IMR-90 (cell line): ENCODE data around the gene PC. TPM values are rescaled to one million over a fixed set of nuclear protein-coding genes. Genes with fewer than 3 reads are reported as not detected.

Experiments used
- ATAC-seq: fragments of 200-7000 bp; cut with Tn5 transposase; 2 replicates; pipeline ENCODE4 v1.9.1; 2020; ENCODE audit warnings: low read depth, mild to moderate bottlenecking, moderate library complexity
- BruUV-seq: library from RNA; stranded (reverse); fragments of 400-500 nt; replicated peaks from 2 replicates; lab custom pipeline; 2021; lab: Mats Ljungman, UMichigan
- CTCF ChIA-PET: fragments of 300-600 bp; formaldehyde crosslinking; extraction: SDS; loops from one replicate; lab custom pipeline; 2021; ENCODE audit warnings: antibody characterized with exemption; lab: Yijun Ruan, JAX
- POLR2A ChIA-PET: fragments of 300-600 bp; sonication (Branson Sonifier 250); formaldehyde crosslinking; loops from one replicate; lab custom pipeline; 2022; ENCODE audit warnings: antibody characterized with exemption; ENCODE audit not compliant: unreplicated experiment; lab: Charles Lee
- DNase-seq: peaks from one replicate; pipeline ENCODE4 v3.0.0; 2013
- H2AFZ ChIP-seq: replicated peaks from 2 replicates; pipeline ENCODE3; 2013; ENCODE audit warnings: low read length, mild to moderate bottlenecking; ENCODE audit not compliant: poor library complexity
- H2AK5ac ChIP-seq: 2 replicates; pipeline ENCODE4 v1.6.1; 2013; ENCODE audit warnings: low read depth, low read length, inconsistent platforms
- H2AK9ac ChIP-seq: replicated peaks from 2 replicates; pipeline ENCODE3; 2013; ENCODE audit warnings: mild to moderate bottlenecking, low read depth, low read length, moderate library complexity; ENCODE audit not compliant: poor library complexity
- H2BK120ac ChIP-seq: 2 replicates; pipeline ENCODE4 v1.6.1; 2013; ENCODE audit warnings: low read depth, low read length, inconsistent platforms
- H2BK15ac ChIP-seq: 3 replicates; pipeline ENCODE4 v1.6.1; 2013; ENCODE audit warnings: low read depth, low read length, inconsistent platforms
- H2BK20ac ChIP-seq: 2 replicates; pipeline ENCODE4 v1.6.1; 2013; ENCODE audit warnings: low read depth, mild to moderate bottlenecking, inconsistent platforms, low read length, moderate library complexity
- H2BK5ac ChIP-seq: 2 replicates; pipeline ENCODE4 v1.6.1; 2013; ENCODE audit warnings: mild to moderate bottlenecking, low read depth, low read length, inconsistent platforms; ENCODE audit not compliant: poor library complexity, severe bottlenecking
- H3K14ac ChIP-seq: replicated peaks from 2 replicates; pipeline ENCODE4 v1.6.1; 2013; ENCODE audit warnings: low read depth, low read length, inconsistent platforms
- H3K18ac ChIP-seq: 2 replicates; pipeline ENCODE4 v1.6.1; 2013; ENCODE audit warnings: low read depth, low read length, control low read depth
- H3K23ac ChIP-seq: 2 replicates; pipeline ENCODE4 v1.6.1; 2013; ENCODE audit warnings: low read depth, low read length, inconsistent platforms
- H3K27ac ChIP-seq: 2 replicates; pipeline ENCODE4 v1.5.1; 2013; ENCODE audit warnings: mild to moderate bottlenecking, control low read depth, low read length; ENCODE audit not compliant: insufficient read depth
- H3K27me3 ChIP-seq: 2 replicates; pipeline ENCODE4 v1.6.1; 2013; ENCODE audit warnings: low read length; ENCODE audit not compliant: control insufficient read depth, insufficient read depth
- H3K36me3 ChIP-seq: 2 replicates; pipeline ENCODE4 v1.6.1; 2013; ENCODE audit warnings: low read length, mixed read lengths; ENCODE audit not compliant: control insufficient read depth, insufficient read depth
- H3K4ac ChIP-seq: 2 replicates; pipeline ENCODE4 v1.6.1; 2013; ENCODE audit warnings: low read depth, low read length, inconsistent platforms
- H3K4me1 ChIP-seq: 2 replicates; pipeline ENCODE4 v1.6.1; 2013; ENCODE audit warnings: low read length, mixed read lengths; ENCODE audit not compliant: control insufficient read depth, insufficient read depth
- H3K4me2 ChIP-seq: 2 replicates; pipeline ENCODE4 v1.6.1; 2013; ENCODE audit warnings: low read depth, mild to moderate bottlenecking, control low read depth, low read length, moderate library complexity
- H3K4me3 ChIP-seq: 2 replicates; pipeline ENCODE4 v1.5.1; 2013; ENCODE audit warnings: low read depth, mild to moderate bottlenecking, control low read depth, low read length, moderate library complexity; ENCODE audit not compliant: insufficient read depth
- H3K56ac ChIP-seq: 2 replicates; pipeline ENCODE4 v1.6.1; 2013; ENCODE audit warnings: low read length, inconsistent platforms; ENCODE audit not compliant: insufficient read depth; ENCODE audit errors: extremely low read depth
- H3K79me1 ChIP-seq, 2 experiments: 2 replicates each; pipeline ENCODE4 v1.6.1; 2013; ENCODE audit warnings: low read length in 2 of 2, inconsistent platforms in 1 of 2, low read depth in 1 of 2
- H3K9ac ChIP-seq: 2 replicates; pipeline ENCODE4 v1.6.1; 2013; ENCODE audit warnings: low read depth, low read length, control low read depth
- H3K9me1 ChIP-seq: 2 replicates; pipeline ENCODE4 v1.6.1; 2013; ENCODE audit warnings: low read length, inconsistent platforms; ENCODE audit not compliant: insufficient read depth
- H3K9me3 ChIP-seq: 2 replicates; pipeline ENCODE4 v1.6.1; 2013; ENCODE audit warnings: low read length; ENCODE audit not compliant: control insufficient read depth, insufficient read depth
- H4K20me1 ChIP-seq: 2 replicates; pipeline ENCODE4 v1.6.1; 2013; ENCODE audit warnings: low read length, inconsistent platforms; ENCODE audit not compliant: insufficient read depth
- H4K5ac ChIP-seq: 2 replicates; pipeline ENCODE4 v1.6.1; 2013; ENCODE audit warnings: mild to moderate bottlenecking, low read depth, low read length, control low read depth
- H4K8ac ChIP-seq, 2 experiments: 2 replicates each; pipeline ENCODE4 v1.6.1; 2013; ENCODE audit warnings: low read depth in 2 of 2, low read length in 2 of 2, control low read depth in 1 of 2, inconsistent platforms in 1 of 2
- H4K91ac ChIP-seq: 2 replicates; pipeline ENCODE4 v1.6.1; 2013; ENCODE audit warnings: low read depth, low read length, inconsistent platforms; ENCODE audit not compliant: insufficient read depth
- BHLHE40 ChIP-seq: fragments of 150-350 bp; IDR thresholded peaks from 2 replicates; pipeline ENCODE4 v1.6.1; 2016; ENCODE audit warnings: mild to moderate bottlenecking, low read depth, low read length
- CEBPB ChIP-seq: IDR thresholded peaks from 2 replicates; pipeline ENCODE4 v1.6.1; 2012; ENCODE audit warnings: low read depth, low read length, improper control_type of control experiment
- CHD1 ChIP-seq: IDR thresholded peaks from 2 replicates; pipeline ENCODE4 v1.6.1; 2012; ENCODE audit warnings: low read depth, low read length, improper control_type of control experiment
- CTCF ChIP-seq: conservative IDR thresholded peaks from 2 replicates; pipeline ENCODE4 v1.5.1; 2012; ENCODE audit warnings: mild to moderate bottlenecking, low read depth, low read length, improper control_type of control experiment
- ELK1 ChIP-seq: fragments of 150-350 bp; IDR thresholded peaks from 2 replicates; pipeline ENCODE4 v1.6.1; 2016; ENCODE audit warnings: low read depth, mild to moderate bottlenecking, low read length, moderate library complexity, borderline replicate concordance
- MXI1 ChIP-seq: IDR thresholded peaks from 2 replicates; pipeline ENCODE4 v1.6.1; 2012; ENCODE audit warnings: low read depth, mild to moderate bottlenecking, low read length, moderate library complexity, borderline replicate concordance
- NFE2L2 ChIP-seq: fragments of 150-350 bp; IDR thresholded peaks from 2 replicates; pipeline ENCODE4 v1.6.1; 2016; ENCODE audit warnings: low read depth, mild to moderate bottlenecking, low read length
- POLR2A ChIP-seq: IDR thresholded peaks from 2 replicates; pipeline ENCODE4 v1.6.1; 2012; ENCODE audit warnings: mild to moderate bottlenecking, low read depth, low read length
- RCOR1 ChIP-seq: IDR thresholded peaks from 2 replicates; pipeline ENCODE4 v1.6.1; 2012; ENCODE audit warnings: mild to moderate bottlenecking, low read length, improper control_type of control experiment; ENCODE audit not compliant: insufficient replicate concordance
- RFX5 ChIP-seq: IDR thresholded peaks from 2 replicates; pipeline ENCODE4 v1.8.0; 2012; ENCODE audit warnings: low read depth, mild to moderate bottlenecking, low read length, moderate library complexity
- SMC3 ChIP-seq: fragments of 150-350 bp; IDR thresholded peaks from 2 replicates; pipeline ENCODE4 v1.6.1; 2016; ENCODE audit warnings: low read depth, mild to moderate bottlenecking, antibody characterized with exemption, low read length, moderate library complexity
- WGBS, 2 experiments: methylation state at CpG; one replicate each; pipeline versions ENCODE4 v1.1.5 to v1.1.7; 2013; ENCODE audit warnings: missing lambda C conversion rate in 2 of 2; ENCODE audit not compliant: insufficient read length in 1 of 2; ENCODE audit errors: extremely low coverage in 2 of 2; 5-methylcytosine and 5-hydroxymethylcytosine counted together
- dilution Hi-C: fragments of 300-500 bp; cut with HindIII; formaldehyde crosslinking; loops from one replicate; pipeline ENCODE4 v1.14.3; 2018; ENCODE audit warnings: low sequenced_read_pairs; ENCODE audit not compliant: unreplicated experiment
- in situ Hi-C: fragments of 300-500 bp; cut with MboI; formaldehyde crosslinking; loops from 3 replicates; pipeline ENCODE4 v1.14.3; 2019; ENCODE audit warnings: low sequenced_read_pairs, inconsistent platforms, mixed read lengths
- intact Hi-C: fragments of 100-400 bp; cut with micrococcal nuclease; formaldehyde crosslinking; loops from 2 replicates; pipeline ENCODE4 v1.10.0; 2022
- polyA plus RNA-seq, 3 experiments: library from polyadenylated mRNA; depleted of rRNA; stranded (reverse); fragments of >200 nt; gene quantifications; 2 replicates each; pipeline ENCODE4 v1.2.3, GENCODE V29; 2012; ENCODE audit warnings: low replicate concordance in 1 of 3
- total RNA-seq: library from RNA; depleted of rRNA; stranded (reverse); fragments of >200 nt; gene quantifications from 2 replicates; pipeline ENCODE4 v1.2.3, GENCODE V29; 2012

PC gene
- total and polyA plus RNA-seq, 2 of the 4 experiments (the other 2 are of a cell fraction) = 13.6 to 15.7 TPM

GRCh38 chr11:67002297-67002913 is 44.2 kb upstream of the PC start:
- Histone ChIP-seq H2BK15ac (no peak overlapping the region), H3K9me3 (no peaks in the 10 kb centered on the region), H2AFZ (no peak overlapping the region), H4K5ac (no peak overlapping the region), H3K27me3 (no peaks in the 10 kb centered on the region; the same call in 1 of the 2 replicates), H3K4me1 (no peaks in the 10 kb centered on the region), H3K9ac (no peak overlapping the region), H3K4ac (no peak overlapping the region), H3K4me2 (no peak overlapping the region), H2BK20ac (no peak overlapping the region), H3K14ac (no peak overlapping the region), H4K91ac (no peak overlapping the region), H3K56ac (no peak overlapping the region), H3K36me3 (no peaks in the 10 kb centered on the region), H3K4me3 (no peak overlapping the region), H2AK5ac (no peak overlapping the region), H4K8ac (no peak overlapping the region), H3K23ac (no peak overlapping the region), H3K27ac (no peak overlapping the region), H2BK5ac (no peak overlapping the region), H3K79me1 (no peaks in the 10 kb centered on the region), H3K18ac (no peak overlapping the region), H2AK9ac (no peak overlapping the region), H2BK120ac (no peak overlapping the region; the same call in 1 of the 2 replicates), H3K9me1 (0 out of 2 replicates have a peak, but pooled peaks cover under 1% of the 10 kb centered on the region), H4K20me1 (no peaks in the 10 kb centered on the region)
- BruUV-seq = no TSS peak
- in situ Hi-C loops (no loop called here), dilution Hi-C loops (no loop called here), intact Hi-C loops (no loop called here)
- ATAC-seq (no peak), DNase-seq (no peak)
- TF ChIP-seq CEBPB = no peak
- TF ChIP-seq SMC3 = no peak
- no peak for TF ChIP-seq CTCF
- TF ChIP-seq BHLHE40 = no peak
- no peak for TF ChIP-seq POLR2A
- no peak for TF ChIP-seq CHD1
- TF ChIP-seq NFE2L2 = no peak
- TF ChIP-seq RFX5 = no peak
- no peak for TF ChIP-seq ELK1
- TF ChIP-seq RCOR1 = no peak
- no peak for TF ChIP-seq MXI1
- WGBS, 2 experiments = no CpG with 5 or more reads among the region's 8 CpGs
- POLR2A ChIA-PET = no interaction called here
- CTCF ChIA-PET = no interaction called here
